ENCODE results near the gene CCR6.

Gene CCR6

GRCh38 chr6:167145461-167145860, 22.6 kb downstream of the CCR6 start:
- H3K4me1 Mint-ChIP-seq (ENCODE audit: low read depth in 2 of 2), result peaks cover 10 to 19% of the 10 kb centered on the region in 2 donors
- ATAC-seq (replicated peaks) (no peak), DNase-seq (no peak)
- H3K36me3 Mint-ChIP-seq (ENCODE audit: insufficient read depth), result peaks cover 5% of the 10 kb centered on the region
- no peaks in the 10 kb centered on the region for H3K9me3 Mint-ChIP-seq
- peaks cover 9 to 11% of the 10 kb centered on the region in 2 donors for H3K27me3 Mint-ChIP-seq
- no peak overlapping the region for H3K27ac Mint-ChIP-seq
- no peak overlapping the region for H3K4me3 Mint-ChIP-seq

GRCh38 chr6:167146135-167146534, 23.2 kb downstream of the CCR6 start:
- H3K27me3 Mint-ChIP-seq, result peaks cover 9 to 11% of the 10 kb centered on the region in 2 donors
- peaks cover 2% of the 10 kb centered on the region for H3K36me3 Mint-ChIP-seq (ENCODE audit: insufficient read depth)
- no peaks in the 10 kb centered on the region for H3K9me3 Mint-ChIP-seq
- no peak for DNase-seq
- H3K27ac Mint-ChIP-seq, result no peak overlapping the region
- peaks cover 12 to 15% of the 10 kb centered on the region in 2 donors for H3K4me1 Mint-ChIP-seq (ENCODE audit: low read depth in 2 of 2)
- no peak overlapping the region for H3K4me3 Mint-ChIP-seq
- ATAC-seq (replicated peaks), result no peak

- Mint-ChIP-seq H3K4me3 (no peak overlapping the region), H3K36me3 (ENCODE audit: insufficient read depth) (no peaks in the 10 kb centered on the region), H3K27me3 (peaks cover 9 to 11% of the 10 kb centered on the region in 2 donors), H3K27ac (no peak overlapping the region), H3K9me3 (no peaks in the 10 kb centered on the region), H3K4me1 (ENCODE audit: low read depth in 2 of 2) (peaks cover 15 to 17% of the 10 kb centered on the region in 2 donors)
- no peak for ATAC-seq (replicated peaks)
- DNase-seq, result no peak
These were observed 24.1 kb downstream of the CCR6 start for GRCh38 chr6:167146977-167147376.

- Mint-ChIP-seq H3K4me1 (ENCODE audit: low read depth in 2 of 2) (peaks cover 24 to 25% of the 10 kb centered on the region in 2 donors), H3K27me3 (peaks cover 9 to 11% of the 10 kb centered on the region in 2 donors), H3K36me3 (ENCODE audit: insufficient read depth) (no peaks in the 10 kb centered on the region), H3K27ac (no peak overlapping the region), H3K9me3 (no peaks in the 10 kb centered on the region), H3K4me3 (no peak overlapping the region)
- no peak for DNase-seq
- no peak for ATAC-seq (replicated peaks)
These were observed 25.1 kb downstream of the CCR6 start for GRCh38 chr6:167148021-167148420.

- Mint-ChIP-seq H3K27ac (no peak overlapping the region), H3K4me1 (ENCODE audit: low read depth in 2 of 2) (peaks cover 31 to 35% of the 10 kb centered on the region in 2 donors), H3K27me3 (peaks cover 8 to 9% of the 10 kb centered on the region in 2 donors), H3K36me3 (ENCODE audit: insufficient read depth) (no peaks in the 10 kb centered on the region), H3K4me3 (no peak overlapping the region), H3K9me3 (no peaks in the 10 kb centered on the region)
- no peak for ATAC-seq (replicated peaks)
- no peak for DNase-seq
These were observed 26.1 kb downstream of the CCR6 start for GRCh38 chr6:167148997-167149396.

- DNase-seq (no peak), ATAC-seq (replicated peaks) (peak; percentile 26)
- Mint-ChIP-seq H3K9me3 (no peaks in the 10 kb centered on the region), H3K4me3 (peak overlapping the region; percentile 1 to 36), H3K27ac (peak overlapping the region; percentile 2 to 78), H3K36me3 (ENCODE audit: insufficient read depth) (no peaks in the 10 kb centered on the region), H3K27me3 (no peaks in the 10 kb centered on the region), H3K4me1 (ENCODE audit: low read depth in 2 of 2) (peaks cover 26 to 39% of the 10 kb centered on the region in 2 donors)
These were observed 28.1 kb downstream of the CCR6 start for GRCh38 chr6:167150941-167151549.

GRCh38 chr6:167151648-167152047, 28.8 kb downstream of the CCR6 start:
- ATAC-seq (replicated peaks), result no peak
- no peaks in the 10 kb centered on the region for H3K36me3 Mint-ChIP-seq (ENCODE audit: insufficient read depth)
- H3K27me3 Mint-ChIP-seq, result no peaks in the 10 kb centered on the region
- H3K27ac Mint-ChIP-seq, result peak overlapping the region; percentile 2 to 78
- H3K4me3 Mint-ChIP-seq, result no peak overlapping the region
- no peaks in the 10 kb centered on the region for H3K9me3 Mint-ChIP-seq
- DNase-seq, result no peak
- peaks cover 26 to 39% of the 10 kb centered on the region in 2 donors for H3K4me1 Mint-ChIP-seq (ENCODE audit: low read depth in 2 of 2)

- H3K27me3 Mint-ChIP-seq, result no peaks in the 10 kb centered on the region
- DNase-seq (peak; percentile 18 to 31 (median 26)), ATAC-seq (replicated peaks) (peak; percentile 81)
- H3K9me3 Mint-ChIP-seq, result no peaks in the 10 kb centered on the region
- peaks cover 26 to 39% of the 10 kb centered on the region in 2 donors for H3K4me1 Mint-ChIP-seq (ENCODE audit: low read depth in 2 of 2)
- H3K36me3 Mint-ChIP-seq (ENCODE audit: insufficient read depth), result no peaks in the 10 kb centered on the region
- H3K4me3 Mint-ChIP-seq, result peak overlapping the region; percentile 68 to 92
- H3K27ac Mint-ChIP-seq, result peak overlapping the region; percentile 92 to 94
These were observed 30.0 kb downstream of the CCR6 start for GRCh38 chr6:167152862-167153261.

GRCh38 chr6:167153521-167153959, 30.6 kb downstream of the CCR6 start:
- H3K4me1 Mint-ChIP-seq (ENCODE audit: low read depth in 2 of 2), result peaks cover 26 to 39% of the 10 kb centered on the region in 2 donors
- no peaks in the 10 kb centered on the region for H3K27me3 Mint-ChIP-seq
- peak overlapping the region; percentile 68 to 92 for H3K4me3 Mint-ChIP-seq
- DNase-seq (peak in 1 of 3 experiments; percentile 13), ATAC-seq (replicated peaks) (peak; percentile 58)
- H3K9me3 Mint-ChIP-seq, result no peaks in the 10 kb centered on the region
- H3K27ac Mint-ChIP-seq, result peak overlapping the region; percentile 92 to 94
- no peaks in the 10 kb centered on the region for H3K36me3 Mint-ChIP-seq (ENCODE audit: insufficient read depth)

- H3K9me3 Mint-ChIP-seq, result no peaks in the 10 kb centered on the region
- no peaks in the 10 kb centered on the region for H3K36me3 Mint-ChIP-seq (ENCODE audit: insufficient read depth)
- H3K4me3 Mint-ChIP-seq, result peak overlapping the region; percentile 68 to 92
- H3K4me1 Mint-ChIP-seq (ENCODE audit: low read depth in 2 of 2), result peaks cover 26 to 39% of the 10 kb centered on the region in 2 donors
- ATAC-seq (replicated peaks), result no peak
- no peak for DNase-seq
- no peaks in the 10 kb centered on the region for H3K27me3 Mint-ChIP-seq
- H3K27ac Mint-ChIP-seq, result peak overlapping the region in 1 of 2 donors; percentile 92
These were observed 31.4 kb downstream of the CCR6 start for GRCh38 chr6:167154291-167154690.

- peaks cover 26 to 39% of the 10 kb centered on the region in 2 donors for H3K4me1 Mint-ChIP-seq (ENCODE audit: low read depth in 2 of 2)
These were observed 32.0 kb downstream of the CCR6 start for GRCh38 chr6:167154895-167155294.

GRCh38 chr6:167157414-167157813, 34.5 kb downstream of the CCR6 start:
- H3K4me1 Mint-ChIP-seq (ENCODE audit: low read depth in 2 of 2), result peaks cover 14 to 20% of the 10 kb centered on the region in 2 donors
- no peak overlapping the region for H3K4me3 Mint-ChIP-seq
- no peak overlapping the region for H3K27ac Mint-ChIP-seq
- no peak for ATAC-seq (replicated peaks)
- H3K9me3 Mint-ChIP-seq, result no peaks in the 10 kb centered on the region
- H3K27me3 Mint-ChIP-seq, result no peaks in the 10 kb centered on the region
- DNase-seq, result no peak
- H3K36me3 Mint-ChIP-seq (ENCODE audit: insufficient read depth), result no peaks in the 10 kb centered on the region

More at GRCh38 chr6:167154895-167155294, 32.0 kb downstream of the CCR6 start:
- ATAC-seq (replicated peaks) (no peak), DNase-seq (no peak)
- Mint-ChIP-seq H3K27me3 (no peaks in the 10 kb centered on the region), H3K27ac (no peak overlapping the region), H3K9me3 (no peaks in the 10 kb centered on the region), H3K36me3 (ENCODE audit: insufficient read depth) (no peaks in the 10 kb centered on the region), H3K4me3 (no peak overlapping the region)

- DNase-seq (no peak), ATAC-seq (replicated peaks) (no peak)
- Mint-ChIP-seq H3K4me3 (no peak within 1 kb of the TSS), H3K36me3 (ENCODE audit: insufficient read depth) (no peaks in the 10 kb centered on the region), H3K27ac (no peak within 1 kb of the TSS), H3K27me3 (no peaks in the 10 kb centered on the region), H3K9me3 (no peaks in the 10 kb centered on the region), H3K4me1 (ENCODE audit: low read depth in 2 of 2) (peaks cover 10 to 16% of the 10 kb centered on the region in 2 donors)
These were observed 35.0 kb downstream of the CCR6 start, which contains the start of gene GPR31 for GRCh38 chr6:167157863-167158262. Gene GPR31 (minus strand): TSS chr6:167157980. CDS start chr6:167157831, 149 bp downstream.

- no peak for ATAC-seq (replicated peaks)
- no peak overlapping the region for H3K27ac Mint-ChIP-seq
- H3K4me1 Mint-ChIP-seq (ENCODE audit: low read depth in 2 of 2), result no peaks in the 10 kb centered on the region
- DNase-seq, result no peak
- no peaks in the 10 kb centered on the region for H3K36me3 Mint-ChIP-seq (ENCODE audit: insufficient read depth)
- no peak overlapping the region for H3K4me3 Mint-ChIP-seq
- no peaks in the 10 kb centered on the region for H3K9me3 Mint-ChIP-seq
- H3K27me3 Mint-ChIP-seq, result peaks cover 5 to 13% of the 10 kb centered on the region in 2 donors
These were observed 39.1 kb downstream of the CCR6 start for GRCh38 chr6:167161851-167162467.
